Peyer's patch (tissue), 4 donors: ENCODE data around the gene CELF2.

ENCODE experiments used
- CTCF ChIP-seq, 6 experiments: fragments of 450-650 bp in 4 of 6; fragments of 200-600 bp in 2 of 6; sonication (generic) in 1 of 6; IDR thresholded peaks; one replicate each; pipeline ENCODE4 v1.5.1; 2017 to 2019; ENCODE audit warnings: antibody characterized with exemption in 6 of 6, mild to moderate bottlenecking in 3 of 6, moderate library complexity in 1 of 6
- POLR2A ChIP-seq, 2 donors: fragments of 450-650 bp; IDR thresholded peaks; one replicate each; pipeline ENCODE4 v1.5.1; 2017; ENCODE audit warnings: antibody characterized with exemption in 2 of 2, mild to moderate bottlenecking in 2 of 2, moderate library complexity in 2 of 2

DNA sequence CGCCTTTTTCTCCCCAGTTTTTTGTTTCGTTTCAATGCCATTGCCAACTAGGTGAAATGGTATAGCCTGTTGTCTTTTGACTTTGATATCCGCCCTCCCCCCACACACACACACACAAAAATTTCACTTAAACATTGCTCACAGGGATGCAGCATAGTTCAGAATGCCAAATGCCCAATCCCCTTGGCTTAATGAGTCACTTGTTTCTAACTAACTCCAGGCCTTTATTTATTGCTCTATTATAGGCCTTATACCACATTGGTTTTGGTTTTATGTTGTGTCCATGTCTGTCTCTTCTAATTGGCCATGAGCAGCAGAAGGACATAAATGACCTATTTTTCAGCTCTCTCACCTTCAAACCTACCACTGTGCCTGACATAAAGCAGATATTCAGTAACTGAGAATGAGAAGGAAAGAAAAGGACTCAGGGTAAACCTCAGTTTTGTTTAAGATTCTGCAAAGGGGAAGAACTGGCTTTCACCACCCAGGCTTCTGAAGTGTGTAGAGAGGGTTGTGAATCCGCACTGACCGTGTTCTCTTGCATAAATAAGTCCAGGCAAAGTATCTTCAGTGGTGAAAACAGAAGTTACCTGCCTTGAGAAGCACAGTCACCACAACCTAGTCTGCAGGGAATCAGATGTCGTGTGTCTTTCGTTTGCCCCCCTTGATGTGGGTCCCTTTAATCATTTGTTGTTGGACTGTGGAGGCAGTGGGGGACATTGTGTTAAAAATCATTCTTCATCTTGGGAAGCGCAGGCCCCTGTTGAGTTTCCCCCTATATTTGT, 139.8 kb downstream of the CELF2 start:
- no peak for TF ChIP-seq POLR2A (IDR thresholded peaks at IDR 0.05)
- no peak for TF ChIP-seq CTCF (IDR thresholded peaks at IDR 0.05)
